Liver (tissue), 9 donors: ENCODE measurements around the gene CSNK1G1. TPM values are rescaled to one million over a fixed set of nuclear protein-coding genes. Genes with fewer than 3 reads are reported as not detected.

ENCODE experiments used
- DNase-seq: peaks from one replicate; pipeline ENCODE4 v3.0.0-alpha.2; 2017; ENCODE audit warnings: low spot score
- H3K27ac ChIP-seq, 2 donors: one replicate each; pipeline ENCODE4 v1.7.0; 2013; ENCODE audit warnings: inconsistent platforms in 2 of 2, low read length in 2 of 2, control low read depth in 1 of 2, low read depth in 1 of 2, mild to moderate bottlenecking in 1 of 2
- H3K27me3 ChIP-seq, 4 donors: one replicate each; pipeline versions ENCODE4 v1.6.1 to v1.7.0; 2013; ENCODE audit warnings: low read length in 3 of 4, inconsistent platforms in 1 of 4, mild to moderate bottlenecking in 1 of 4, moderate library complexity in 1 of 4; ENCODE audit not compliant: control insufficient read depth in 4 of 4, insufficient read depth in 4 of 4
- H3K36me3 ChIP-seq, 4 donors: one replicate each; pipeline versions ENCODE4 v1.6.1 to v1.7.0; 2013; ENCODE audit warnings: low read length in 3 of 4, mild to moderate bottlenecking in 3 of 4, low read depth in 1 of 4, moderate library complexity in 1 of 4; ENCODE audit not compliant: control insufficient read depth in 4 of 4, insufficient read depth in 3 of 4
- H3K4me1 ChIP-seq, 4 donors: one replicate each; pipeline versions ENCODE4 v1.6.1 to v1.7.0; 2013; ENCODE audit warnings: low read length in 3 of 4, mild to moderate bottlenecking in 3 of 4, moderate library complexity in 1 of 4; ENCODE audit not compliant: control insufficient read depth in 4 of 4, insufficient read depth in 4 of 4
- H3K4me3 ChIP-seq, 3 donors: one replicate each; pipeline versions ENCODE4 v1.6.1 to v1.7.0; 2013; ENCODE audit warnings: low read length in 3 of 3, control low read depth in 1 of 3, low read depth in 1 of 3, mild to moderate bottlenecking in 1 of 3
- H3K9ac ChIP-seq, 2 donors: one replicate each; pipeline ENCODE4 v1.7.0; 2013; ENCODE audit warnings: low read length in 2 of 2, mild to moderate bottlenecking in 2 of 2, moderate library complexity in 2 of 2, control low read depth in 1 of 2, low read depth in 1 of 2
- H3K9me3 ChIP-seq, 4 donors: one replicate each; pipeline versions ENCODE4 v1.6.1 to v1.7.0; 2013; ENCODE audit warnings: low read length in 3 of 4; ENCODE audit not compliant: control insufficient read depth in 4 of 4
- EGR1 ChIP-seq, 2 donors: IDR thresholded peaks; 2 replicates each; pipeline ENCODE4 v1.6.1; 2016 to 2018; ENCODE audit warnings: antibody characterized with exemption in 2 of 2, low read depth in 2 of 2
- FOXA1 ChIP-seq: IDR thresholded peaks from 2 replicates; pipeline ENCODE4 v1.6.1; 2016; ENCODE audit warnings: antibody characterized with exemption
- FOXA2 ChIP-seq: IDR thresholded peaks from 2 replicates; pipeline ENCODE4 v1.6.1; 2016; ENCODE audit warnings: antibody characterized with exemption
- GABPA ChIP-seq, 2 donors: IDR thresholded peaks in 1 of 2; conservative IDR thresholded peaks in 1 of 2; 2 replicates each; pipeline ENCODE4 v1.6.1; 2016; ENCODE audit warnings: antibody characterized with exemption in 2 of 2, mild to moderate bottlenecking in 1 of 2, moderate library complexity in 1 of 2
- HNF4A ChIP-seq, 2 donors: conservative IDR thresholded peaks; 2 replicates each; pipeline ENCODE4 v1.6.1; 2016; ENCODE audit warnings: antibody characterized with exemption in 2 of 2, mild to moderate bottlenecking in 2 of 2
- JUND ChIP-seq, 2 donors: IDR thresholded peaks; 2 replicates each; pipeline ENCODE4 v1.6.1; 2016; ENCODE audit warnings: antibody characterized with exemption in 2 of 2
- NR2F2 ChIP-seq: IDR thresholded peaks from 2 replicates; pipeline ENCODE4 v1.6.1; 2016; ENCODE audit warnings: antibody characterized with exemption
- RAD21 ChIP-seq, 2 donors: IDR thresholded peaks; 2 replicates each; pipeline ENCODE4 v1.6.1; 2016; ENCODE audit warnings: antibody characterized with exemption in 2 of 2, mild to moderate bottlenecking in 2 of 2
- RXRA ChIP-seq, 2 donors: IDR thresholded peaks; 2 replicates each; pipeline ENCODE4 v1.6.1; 2017 to 2018; ENCODE audit warnings: antibody characterized with exemption in 2 of 2, mild to moderate bottlenecking in 1 of 2
- SP1 ChIP-seq: IDR thresholded peaks from 2 replicates; pipeline ENCODE4 v1.6.1; 2018; ENCODE audit warnings: antibody characterized with exemption, mild to moderate bottlenecking
- YY1 ChIP-seq: IDR thresholded peaks from 2 replicates; pipeline ENCODE4 v1.6.1; 2016; ENCODE audit warnings: antibody characterized with exemption, mild to moderate bottlenecking
- WGBS: extraction: QIAGEN DNeasy Blood & Tissue Kit; methylation state at CpG from one replicate; pipeline ENCODE4 v1.1.7; 2013; 5-methylcytosine and 5-hydroxymethylcytosine counted together
- polyA plus RNA-seq, 2 donors: library from polyadenylated mRNA; stranded (reverse) in 1 of 2; unstranded in 1 of 2; fragments of 200-250 nt in 1 of 2; fragments of >200 nt in 1 of 2; fragmentation: Nextera tagmentation in 1 of 2; extraction: Ambion mirVana in 1 of 2; gene quantifications; one replicate each; pipeline versions ENCODE4 v1.2.1 to v1.2.3, GENCODE V29; 2013 to 2015
- total RNA-seq, 2 donors: library from RNA; depleted of rRNA; stranded (reverse); fragments of >200 nt; gene quantifications; one replicate each; pipeline ENCODE4 v1.2.3, GENCODE V29; 2014
- TF ChIP-seq, protein P1 (sequence below): fragments of 150-350 bp; IDR thresholded peaks from 2 replicates; pipeline ENCODE4 v1.5.1; 2017; ENCODE audit warnings: improper control_type of control experiment, low read depth, low read length; ENCODE audit not compliant: missing input control
- TF ChIP-seq, protein P2 (sequence below): IDR thresholded peaks from 2 replicates; pipeline ENCODE4 v1.6.1; 2016; ENCODE audit warnings: antibody characterized with exemption
- TF ChIP-seq, protein P3 (sequence below): IDR thresholded peaks from 2 replicates; pipeline ENCODE4 v1.6.1; 2016; ENCODE audit warnings: antibody characterized with exemption
- TF ChIP-seq, protein P4 (sequence below): IDR thresholded peaks from 2 replicates; pipeline ENCODE4 v1.6.1; 2016; ENCODE audit warnings: antibody characterized with exemption, mild to moderate bottlenecking
- TF ChIP-seq, protein P5 (sequence below): IDR thresholded peaks from 2 replicates; pipeline ENCODE4 v1.6.1; 2016; ENCODE audit warnings: antibody characterized with exemption
- donor health status: healthy.
- donor health status: healthy.
- donor health status: healthy.
- donor health status: healthy.
- donor health status: healthy.

CSNK1G1 gene
- total and polyA plus RNA-seq, 4 donors = 1.7 to 9.1 (median 5.8) TPM

DNA sequence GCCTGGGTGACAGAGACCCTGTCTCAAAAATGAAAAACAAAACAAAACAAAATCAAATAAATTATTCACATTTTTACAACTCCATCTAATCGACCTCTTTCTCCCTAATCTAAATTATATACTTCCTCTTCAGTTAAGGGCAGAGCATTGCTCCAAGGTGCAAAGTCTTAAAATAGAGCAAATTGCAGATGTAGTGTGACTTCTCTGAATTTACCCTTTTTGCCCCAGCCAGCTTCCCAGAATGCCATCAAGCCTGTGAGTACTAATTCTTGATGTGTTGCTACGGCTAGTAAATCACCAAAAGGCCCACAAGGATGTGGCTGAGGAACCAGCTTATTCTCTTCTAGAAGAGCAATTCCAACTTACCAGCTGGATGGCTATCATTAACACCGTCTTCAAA, 139.8 kb downstream of the CSNK1G1 start:
- no peak overlapping the region for H3K4me3 ChIP-seq
- peak overlapping the region in 1 of 2 donors; percentile 5 for H3K27ac ChIP-seq
- 72% methylated on average over 3 of the region's 3 CpGs for WGBS
- H3K36me3 ChIP-seq = peaks cover 0 to 7% (median 3%) of the 10 kb centered on the region in 4 donors
- no peak for DNase-seq
- no peaks in the 10 kb centered on the region for H3K9me3 ChIP-seq
- TF ChIP-seq FOXA1 (no peak), EGR1 (IDR thresholded peaks at IDR 0.05; ENCODE audit: low read depth in 2 of 2) (no peak)
- H3K27me3 ChIP-seq = no peaks in the 10 kb centered on the region
- H3K9ac ChIP-seq = no peak overlapping the region
- H3K4me1 ChIP-seq = peaks cover 2 to 13% (median 9%) of the 10 kb centered on the region in 4 donors

DNA sequence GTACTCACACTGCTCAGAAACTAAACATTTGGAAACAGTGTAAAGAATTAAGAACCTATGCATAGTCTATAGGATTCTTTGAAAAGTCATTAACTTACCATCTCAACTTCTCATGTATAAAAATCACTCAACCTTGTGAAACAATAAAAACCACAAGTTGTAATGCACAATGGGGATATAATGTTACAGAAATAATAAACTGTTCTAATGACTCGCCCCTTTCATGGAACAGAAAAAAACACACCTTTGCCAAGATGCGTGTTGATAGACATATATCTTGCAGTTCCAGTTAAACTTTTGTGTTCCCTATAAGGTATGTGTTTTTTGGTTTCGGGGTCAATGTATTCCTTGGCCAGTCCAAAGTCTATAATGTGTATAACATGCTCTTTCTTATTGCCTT, 142.3 kb downstream of the CSNK1G1 start:
- no peak for DNase-seq
- Histone ChIP-seq H3K27me3 (no peaks in the 10 kb centered on the region), H3K36me3 (peaks cover 0 to 7% (median 3%) of the 10 kb centered on the region in 4 donors), H3K27ac (no peak overlapping the region), H3K4me1 (peaks cover 2 to 13% (median 9%) of the 10 kb centered on the region in 4 donors), H3K9ac (no peak overlapping the region), H3K4me3 (no peak overlapping the region), H3K9me3 (no peaks in the 10 kb centered on the region)
- 95% methylated on average over 3 of the region's 3 CpGs for WGBS
- no peak for TF ChIP-seq HNF4A (conservative IDR thresholded peaks at IDR 0.05)
- no peak for TF ChIP-seq NR2F2
- no peak for TF ChIP-seq YY1
- TF ChIP-seq, protein P1, sequence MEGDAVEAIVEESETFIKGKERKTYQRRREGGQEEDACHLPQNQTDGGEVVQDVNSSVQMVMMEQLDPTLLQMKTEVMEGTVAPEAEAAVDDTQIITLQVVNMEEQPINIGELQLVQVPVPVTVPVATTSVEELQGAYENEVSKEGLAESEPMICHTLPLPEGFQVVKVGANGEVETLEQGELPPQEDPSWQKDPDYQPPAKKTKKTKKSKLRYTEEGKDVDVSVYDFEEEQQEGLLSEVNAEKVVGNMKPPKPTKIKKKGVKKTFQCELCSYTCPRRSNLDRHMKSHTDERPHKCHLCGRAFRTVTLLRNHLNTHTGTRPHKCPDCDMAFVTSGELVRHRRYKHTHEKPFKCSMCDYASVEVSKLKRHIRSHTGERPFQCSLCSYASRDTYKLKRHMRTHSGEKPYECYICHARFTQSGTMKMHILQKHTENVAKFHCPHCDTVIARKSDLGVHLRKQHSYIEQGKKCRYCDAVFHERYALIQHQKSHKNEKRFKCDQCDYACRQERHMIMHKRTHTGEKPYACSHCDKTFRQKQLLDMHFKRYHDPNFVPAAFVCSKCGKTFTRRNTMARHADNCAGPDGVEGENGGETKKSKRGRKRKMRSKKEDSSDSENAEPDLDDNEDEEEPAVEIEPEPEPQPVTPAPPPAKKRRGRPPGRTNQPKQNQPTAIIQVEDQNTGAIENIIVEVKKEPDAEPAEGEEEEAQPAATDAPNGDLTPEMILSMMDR = no peak
- TF ChIP-seq FOXA2 = no peak
- no peak for TF ChIP-seq FOXA1
- no peak for TF ChIP-seq RXRA (IDR thresholded peaks at IDR 0.05)
- no peak for TF ChIP-seq SP1
- no peak for TF ChIP-seq GABPA (IDR thresholded peaks at IDR 0.05 in 1 of 2, conservative IDR thresholded peaks at IDR 0.05 in 1 of 2)
- TF ChIP-seq, protein P2, sequence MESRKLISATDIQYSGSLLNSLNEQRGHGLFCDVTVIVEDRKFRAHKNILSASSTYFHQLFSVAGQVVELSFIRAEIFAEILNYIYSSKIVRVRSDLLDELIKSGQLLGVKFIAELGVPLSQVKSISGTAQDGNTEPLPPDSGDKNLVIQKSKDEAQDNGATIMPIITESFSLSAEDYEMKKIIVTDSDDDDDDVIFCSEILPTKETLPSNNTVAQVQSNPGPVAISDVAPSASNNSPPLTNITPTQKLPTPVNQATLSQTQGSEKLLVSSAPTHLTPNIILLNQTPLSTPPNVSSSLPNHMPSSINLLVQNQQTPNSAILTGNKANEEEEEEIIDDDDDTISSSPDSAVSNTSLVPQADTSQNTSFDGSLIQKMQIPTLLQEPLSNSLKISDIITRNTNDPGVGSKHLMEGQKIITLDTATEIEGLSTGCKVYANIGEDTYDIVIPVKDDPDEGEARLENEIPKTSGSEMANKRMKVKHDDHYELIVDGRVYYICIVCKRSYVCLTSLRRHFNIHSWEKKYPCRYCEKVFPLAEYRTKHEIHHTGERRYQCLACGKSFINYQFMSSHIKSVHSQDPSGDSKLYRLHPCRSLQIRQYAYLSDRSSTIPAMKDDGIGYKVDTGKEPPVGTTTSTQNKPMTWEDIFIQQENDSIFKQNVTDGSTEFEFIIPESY = no peak
- no peak for TF ChIP-seq EGR1 (IDR thresholded peaks at IDR 0.05; ENCODE audit: low read depth in 2 of 2)

DNA sequence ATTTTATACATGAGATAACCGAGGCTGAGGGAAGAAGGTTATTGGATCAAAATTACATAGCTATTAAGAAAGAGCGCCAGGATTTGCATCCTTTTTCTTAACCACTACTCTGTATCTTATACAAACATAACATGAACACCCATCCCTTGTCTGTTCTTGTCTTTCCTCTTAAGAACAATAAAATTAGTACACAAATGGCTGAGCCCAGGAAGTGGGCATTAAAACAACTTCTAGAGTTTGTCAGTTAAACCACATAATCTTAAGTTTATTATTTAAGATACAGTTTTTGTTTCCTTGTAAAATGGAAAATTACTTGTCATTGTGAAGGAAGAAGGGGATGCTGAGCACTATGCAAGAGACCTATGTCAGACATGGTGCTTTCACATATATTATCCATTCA, 144.3 kb downstream of the CSNK1G1 start:
- peaks cover 0 to 7% (median 4%) of the 10 kb centered on the region in 4 donors for H3K4me1 ChIP-seq
- H3K9me3 ChIP-seq = no peaks in the 10 kb centered on the region
- H3K27me3 ChIP-seq = no peaks in the 10 kb centered on the region
- H3K9ac ChIP-seq = no peak overlapping the region
- H3K27ac ChIP-seq = no peak overlapping the region
- peaks cover 0 to 7% (median 3%) of the 10 kb centered on the region in 4 donors for H3K36me3 ChIP-seq
- H3K4me3 ChIP-seq = no peak overlapping the region
- DNase-seq = no peak
- 96% methylated on average over 2 of the region's 2 CpGs for WGBS
- TF ChIP-seq, protein P3, sequence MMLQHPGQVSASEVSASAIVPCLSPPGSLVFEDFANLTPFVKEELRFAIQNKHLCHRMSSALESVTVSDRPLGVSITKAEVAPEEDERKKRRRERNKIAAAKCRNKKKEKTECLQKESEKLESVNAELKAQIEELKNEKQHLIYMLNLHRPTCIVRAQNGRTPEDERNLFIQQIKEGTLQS = no peak
- no peak for TF ChIP-seq SP1
- TF ChIP-seq FOXA2 = no peak
- TF ChIP-seq, protein P4, sequence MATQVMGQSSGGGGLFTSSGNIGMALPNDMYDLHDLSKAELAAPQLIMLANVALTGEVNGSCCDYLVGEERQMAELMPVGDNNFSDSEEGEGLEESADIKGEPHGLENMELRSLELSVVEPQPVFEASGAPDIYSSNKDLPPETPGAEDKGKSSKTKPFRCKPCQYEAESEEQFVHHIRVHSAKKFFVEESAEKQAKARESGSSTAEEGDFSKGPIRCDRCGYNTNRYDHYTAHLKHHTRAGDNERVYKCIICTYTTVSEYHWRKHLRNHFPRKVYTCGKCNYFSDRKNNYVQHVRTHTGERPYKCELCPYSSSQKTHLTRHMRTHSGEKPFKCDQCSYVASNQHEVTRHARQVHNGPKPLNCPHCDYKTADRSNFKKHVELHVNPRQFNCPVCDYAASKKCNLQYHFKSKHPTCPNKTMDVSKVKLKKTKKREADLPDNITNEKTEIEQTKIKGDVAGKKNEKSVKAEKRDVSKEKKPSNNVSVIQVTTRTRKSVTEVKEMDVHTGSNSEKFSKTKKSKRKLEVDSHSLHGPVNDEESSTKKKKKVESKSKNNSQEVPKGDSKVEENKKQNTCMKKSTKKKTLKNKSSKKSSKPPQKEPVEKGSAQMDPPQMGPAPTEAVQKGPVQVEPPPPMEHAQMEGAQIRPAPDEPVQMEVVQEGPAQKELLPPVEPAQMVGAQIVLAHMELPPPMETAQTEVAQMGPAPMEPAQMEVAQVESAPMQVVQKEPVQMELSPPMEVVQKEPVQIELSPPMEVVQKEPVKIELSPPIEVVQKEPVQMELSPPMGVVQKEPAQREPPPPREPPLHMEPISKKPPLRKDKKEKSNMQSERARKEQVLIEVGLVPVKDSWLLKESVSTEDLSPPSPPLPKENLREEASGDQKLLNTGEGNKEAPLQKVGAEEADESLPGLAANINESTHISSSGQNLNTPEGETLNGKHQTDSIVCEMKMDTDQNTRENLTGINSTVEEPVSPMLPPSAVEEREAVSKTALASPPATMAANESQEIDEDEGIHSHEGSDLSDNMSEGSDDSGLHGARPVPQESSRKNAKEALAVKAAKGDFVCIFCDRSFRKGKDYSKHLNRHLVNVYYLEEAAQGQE = no peak
- TF ChIP-seq, protein P5, sequence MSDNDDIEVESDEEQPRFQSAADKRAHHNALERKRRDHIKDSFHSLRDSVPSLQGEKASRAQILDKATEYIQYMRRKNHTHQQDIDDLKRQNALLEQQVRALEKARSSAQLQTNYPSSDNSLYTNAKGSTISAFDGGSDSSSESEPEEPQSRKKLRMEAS = no peak
- no peak for TF ChIP-seq RAD21 (IDR thresholded peaks at IDR 0.05)
- no peak for TF ChIP-seq RXRA (IDR thresholded peaks at IDR 0.05)
- no peak for TF ChIP-seq EGR1 (IDR thresholded peaks at IDR 0.05; ENCODE audit: low read depth in 2 of 2)
- TF ChIP-seq HNF4A (conservative IDR thresholded peaks at IDR 0.05) = no peak
- TF ChIP-seq FOXA1 = no peak
- TF ChIP-seq NR2F2 = no peak
- no peak for TF ChIP-seq GABPA (IDR thresholded peaks at IDR 0.05 in 1 of 2, conservative IDR thresholded peaks at IDR 0.05 in 1 of 2)
- TF ChIP-seq, protein P1 = no peak
- TF ChIP-seq JUND (IDR thresholded peaks at IDR 0.05) = no peak
